ENCODE results near the gene HPSE2. TPM values are rescaled to one million over a fixed set of nuclear protein-coding genes. Genes with fewer than 3 reads are reported as not detected.

Gene HPSE2
- total and polyA plus RNA-seq, 4 donors = 0.05 TPM; not detected in 3

DNA sequence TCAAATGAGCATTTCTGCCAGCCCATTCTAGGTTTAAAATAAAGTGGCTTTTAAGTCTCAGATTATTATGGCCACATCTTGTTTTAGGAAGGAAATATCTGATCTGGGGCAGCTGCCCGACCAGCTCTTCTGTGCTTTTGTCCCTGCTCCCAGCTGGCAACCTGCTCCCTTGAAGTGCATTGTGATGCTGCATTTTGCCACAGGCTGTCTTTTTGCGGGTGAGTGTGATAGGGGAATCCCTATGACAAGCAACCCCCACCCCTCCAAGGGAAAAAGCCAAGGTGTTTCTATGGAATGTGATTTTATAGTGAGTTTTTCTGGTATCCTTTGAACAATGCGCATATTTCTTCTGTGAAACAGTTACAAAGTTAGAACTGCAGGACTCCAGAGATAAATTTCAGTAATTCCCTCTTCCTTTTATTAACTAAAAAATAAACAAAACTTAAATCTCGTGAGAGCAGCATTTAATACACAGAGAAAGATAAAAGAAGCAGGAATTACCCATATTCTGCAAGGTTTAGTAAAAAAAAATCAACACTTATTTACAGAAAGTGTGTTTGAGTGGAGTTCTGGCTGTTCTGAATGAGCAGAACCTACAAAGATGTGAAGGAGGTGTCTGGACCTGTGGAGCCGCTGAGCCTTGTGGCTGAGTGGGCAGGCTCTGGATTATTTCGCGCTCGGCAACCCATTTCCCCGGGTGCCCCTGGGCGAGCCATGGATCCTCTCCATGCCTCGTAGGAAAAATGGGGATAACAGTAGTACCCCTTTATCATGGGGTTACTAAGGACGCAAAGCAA is 778.8 kb downstream of the HPSE2 start:
- 75% methylated on average over 12 of the region's 12 CpGs for WGBS
- no peaks in the 10 kb centered on the region for H3K36me3 ChIP-seq (ENCODE audit: control insufficient read depth in 4 of 4, insufficient read depth in 3 of 4, low read depth in 1 of 4, low read length in 3 of 4)
- no peaks in the 10 kb centered on the region for H3K4me1 ChIP-seq (ENCODE audit: control insufficient read depth in 4 of 4, insufficient read depth in 4 of 4, low read length in 3 of 4)
- H3K27me3 ChIP-seq (ENCODE audit: control insufficient read depth in 4 of 4, insufficient read depth in 4 of 4, low read length in 3 of 4) = no peaks in the 10 kb centered on the region
- H3K4me3 ChIP-seq (ENCODE audit: low read depth in 1 of 3, low read length in 3 of 3) = no peak overlapping the region
- no peaks in the 10 kb centered on the region for H3K9me3 ChIP-seq (ENCODE audit: control insufficient read depth in 4 of 4, low read length in 3 of 4)
- H3K9ac ChIP-seq (ENCODE audit: low read depth in 1 of 2, low read length in 2 of 2) = no peak overlapping the region
- H3K27ac ChIP-seq (ENCODE audit: low read depth in 1 of 2, low read length in 2 of 2) = no peak overlapping the region
- DNase-seq (ENCODE audit: low spot score) = no peak
- TF ChIP-seq RAD21 (IDR thresholded peaks at IDR 0.05) (no peak), YY1 (IDR thresholded peaks at IDR 0.05) (no peak), FOXA1 (IDR thresholded peaks at IDR 0.05) (no peak), HNF4A (conservative IDR thresholded peaks at IDR 0.05) (no peak), SP1 (IDR thresholded peaks at IDR 0.05) (no peak), FOXA2 (IDR thresholded peaks at IDR 0.05) (no peak), NR2F2 (IDR thresholded peaks at IDR 0.05) (no peak), JUND (IDR thresholded peaks at IDR 0.05) (no peak), RXRA (IDR thresholded peaks at IDR 0.05) (no peak), TAF1 (conservative IDR thresholded peaks at IDR 0.05) (no peak), HNF4G (IDR thresholded peaks at IDR 0.05) (no peak)
- TF ChIP-seq, protein P1, sequence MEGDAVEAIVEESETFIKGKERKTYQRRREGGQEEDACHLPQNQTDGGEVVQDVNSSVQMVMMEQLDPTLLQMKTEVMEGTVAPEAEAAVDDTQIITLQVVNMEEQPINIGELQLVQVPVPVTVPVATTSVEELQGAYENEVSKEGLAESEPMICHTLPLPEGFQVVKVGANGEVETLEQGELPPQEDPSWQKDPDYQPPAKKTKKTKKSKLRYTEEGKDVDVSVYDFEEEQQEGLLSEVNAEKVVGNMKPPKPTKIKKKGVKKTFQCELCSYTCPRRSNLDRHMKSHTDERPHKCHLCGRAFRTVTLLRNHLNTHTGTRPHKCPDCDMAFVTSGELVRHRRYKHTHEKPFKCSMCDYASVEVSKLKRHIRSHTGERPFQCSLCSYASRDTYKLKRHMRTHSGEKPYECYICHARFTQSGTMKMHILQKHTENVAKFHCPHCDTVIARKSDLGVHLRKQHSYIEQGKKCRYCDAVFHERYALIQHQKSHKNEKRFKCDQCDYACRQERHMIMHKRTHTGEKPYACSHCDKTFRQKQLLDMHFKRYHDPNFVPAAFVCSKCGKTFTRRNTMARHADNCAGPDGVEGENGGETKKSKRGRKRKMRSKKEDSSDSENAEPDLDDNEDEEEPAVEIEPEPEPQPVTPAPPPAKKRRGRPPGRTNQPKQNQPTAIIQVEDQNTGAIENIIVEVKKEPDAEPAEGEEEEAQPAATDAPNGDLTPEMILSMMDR (IDR thresholded peaks at IDR 0.05; ENCODE audit: low read depth, low read length, missing input control) = no peak
- TF ChIP-seq, protein P2, sequence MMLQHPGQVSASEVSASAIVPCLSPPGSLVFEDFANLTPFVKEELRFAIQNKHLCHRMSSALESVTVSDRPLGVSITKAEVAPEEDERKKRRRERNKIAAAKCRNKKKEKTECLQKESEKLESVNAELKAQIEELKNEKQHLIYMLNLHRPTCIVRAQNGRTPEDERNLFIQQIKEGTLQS (IDR thresholded peaks at IDR 0.05) = no peak
- TF ChIP-seq, protein P3, sequence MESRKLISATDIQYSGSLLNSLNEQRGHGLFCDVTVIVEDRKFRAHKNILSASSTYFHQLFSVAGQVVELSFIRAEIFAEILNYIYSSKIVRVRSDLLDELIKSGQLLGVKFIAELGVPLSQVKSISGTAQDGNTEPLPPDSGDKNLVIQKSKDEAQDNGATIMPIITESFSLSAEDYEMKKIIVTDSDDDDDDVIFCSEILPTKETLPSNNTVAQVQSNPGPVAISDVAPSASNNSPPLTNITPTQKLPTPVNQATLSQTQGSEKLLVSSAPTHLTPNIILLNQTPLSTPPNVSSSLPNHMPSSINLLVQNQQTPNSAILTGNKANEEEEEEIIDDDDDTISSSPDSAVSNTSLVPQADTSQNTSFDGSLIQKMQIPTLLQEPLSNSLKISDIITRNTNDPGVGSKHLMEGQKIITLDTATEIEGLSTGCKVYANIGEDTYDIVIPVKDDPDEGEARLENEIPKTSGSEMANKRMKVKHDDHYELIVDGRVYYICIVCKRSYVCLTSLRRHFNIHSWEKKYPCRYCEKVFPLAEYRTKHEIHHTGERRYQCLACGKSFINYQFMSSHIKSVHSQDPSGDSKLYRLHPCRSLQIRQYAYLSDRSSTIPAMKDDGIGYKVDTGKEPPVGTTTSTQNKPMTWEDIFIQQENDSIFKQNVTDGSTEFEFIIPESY (IDR thresholded peaks at IDR 0.05) = no peak
- TF ChIP-seq, protein P4, sequence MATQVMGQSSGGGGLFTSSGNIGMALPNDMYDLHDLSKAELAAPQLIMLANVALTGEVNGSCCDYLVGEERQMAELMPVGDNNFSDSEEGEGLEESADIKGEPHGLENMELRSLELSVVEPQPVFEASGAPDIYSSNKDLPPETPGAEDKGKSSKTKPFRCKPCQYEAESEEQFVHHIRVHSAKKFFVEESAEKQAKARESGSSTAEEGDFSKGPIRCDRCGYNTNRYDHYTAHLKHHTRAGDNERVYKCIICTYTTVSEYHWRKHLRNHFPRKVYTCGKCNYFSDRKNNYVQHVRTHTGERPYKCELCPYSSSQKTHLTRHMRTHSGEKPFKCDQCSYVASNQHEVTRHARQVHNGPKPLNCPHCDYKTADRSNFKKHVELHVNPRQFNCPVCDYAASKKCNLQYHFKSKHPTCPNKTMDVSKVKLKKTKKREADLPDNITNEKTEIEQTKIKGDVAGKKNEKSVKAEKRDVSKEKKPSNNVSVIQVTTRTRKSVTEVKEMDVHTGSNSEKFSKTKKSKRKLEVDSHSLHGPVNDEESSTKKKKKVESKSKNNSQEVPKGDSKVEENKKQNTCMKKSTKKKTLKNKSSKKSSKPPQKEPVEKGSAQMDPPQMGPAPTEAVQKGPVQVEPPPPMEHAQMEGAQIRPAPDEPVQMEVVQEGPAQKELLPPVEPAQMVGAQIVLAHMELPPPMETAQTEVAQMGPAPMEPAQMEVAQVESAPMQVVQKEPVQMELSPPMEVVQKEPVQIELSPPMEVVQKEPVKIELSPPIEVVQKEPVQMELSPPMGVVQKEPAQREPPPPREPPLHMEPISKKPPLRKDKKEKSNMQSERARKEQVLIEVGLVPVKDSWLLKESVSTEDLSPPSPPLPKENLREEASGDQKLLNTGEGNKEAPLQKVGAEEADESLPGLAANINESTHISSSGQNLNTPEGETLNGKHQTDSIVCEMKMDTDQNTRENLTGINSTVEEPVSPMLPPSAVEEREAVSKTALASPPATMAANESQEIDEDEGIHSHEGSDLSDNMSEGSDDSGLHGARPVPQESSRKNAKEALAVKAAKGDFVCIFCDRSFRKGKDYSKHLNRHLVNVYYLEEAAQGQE (IDR thresholded peaks at IDR 0.05) = no peak

DNA sequence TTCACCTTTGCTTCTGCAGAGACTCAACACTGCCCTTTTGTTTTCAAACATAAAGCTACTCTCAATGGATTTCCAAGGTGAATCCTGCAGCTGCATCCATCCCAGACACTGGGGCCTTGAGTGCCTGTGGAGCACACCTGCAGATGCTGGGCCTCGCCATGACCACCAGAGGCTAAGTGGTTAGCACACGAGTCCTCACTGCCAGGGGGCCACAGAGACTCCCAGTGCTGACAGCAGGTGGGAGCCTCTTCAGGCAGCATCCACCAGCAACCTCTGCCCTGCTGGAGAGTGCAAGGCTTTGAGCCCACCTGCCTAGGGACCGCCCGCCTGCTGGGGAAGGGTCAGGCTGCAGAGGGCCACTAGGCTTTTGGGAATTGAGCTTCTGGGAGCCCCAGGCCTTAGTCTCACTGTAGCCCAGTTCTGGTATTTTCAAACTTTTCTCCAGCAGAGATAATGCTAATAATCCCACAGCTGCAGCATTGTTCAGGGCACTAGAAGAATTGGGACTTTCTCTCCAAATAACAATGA is 779.5 kb downstream of the HPSE2 start:
- Histone ChIP-seq H3K27me3 (ENCODE audit: control insufficient read depth in 4 of 4, insufficient read depth in 4 of 4, low read length in 3 of 4) (no peaks in the 10 kb centered on the region), H3K9me3 (ENCODE audit: control insufficient read depth in 4 of 4, low read length in 3 of 4) (no peaks in the 10 kb centered on the region), H3K9ac (ENCODE audit: low read depth in 1 of 2, low read length in 2 of 2) (no peak overlapping the region), H3K4me1 (ENCODE audit: control insufficient read depth in 4 of 4, insufficient read depth in 4 of 4, low read length in 3 of 4) (no peaks in the 10 kb centered on the region), H3K27ac (ENCODE audit: low read depth in 1 of 2, low read length in 2 of 2) (no peak overlapping the region), H3K4me3 (ENCODE audit: low read depth in 1 of 3, low read length in 3 of 3) (no peak overlapping the region), H3K36me3 (ENCODE audit: control insufficient read depth in 4 of 4, insufficient read depth in 3 of 4, low read depth in 1 of 4, low read length in 3 of 4) (no peaks in the 10 kb centered on the region)
- no peak for DNase-seq (ENCODE audit: low spot score)
- WGBS = 95% methylated on average over 4 of the region's 4 CpGs
- TF ChIP-seq HNF4G (IDR thresholded peaks at IDR 0.05) = no peak
- TF ChIP-seq FOXA2 (IDR thresholded peaks at IDR 0.05) = no peak
- TF ChIP-seq, protein P4 (IDR thresholded peaks at IDR 0.05) = no peak
- no peak for TF ChIP-seq TAF1 (conservative IDR thresholded peaks at IDR 0.05)
- TF ChIP-seq, protein P2 (IDR thresholded peaks at IDR 0.05) = no peak
- TF ChIP-seq, protein P3 (IDR thresholded peaks at IDR 0.05) = no peak
